Gastrocnemius medialis (tissue), 4 donors: ENCODE results near the gene IGSF9. TPM values are rescaled to one million over a fixed set of nuclear protein-coding genes. Genes with fewer than 3 reads are reported as not detected.
A peak's percentile ranks its signal among the peaks of the same experiment; 100 is the strongest.

Experiments used
- ATAC-seq, 2 donors: fragments of 150-250 bp; one replicate each; pipeline ENCODE4 v1.9.1; 2016
- DNase-seq, 2 donors: peaks; one replicate each; pipeline ENCODE4 v3.0.0-alpha.2; 2019
- H3K27ac ChIP-seq, 4 donors: fragments of 200-600 bp; sonication (generic); 1 replicate in 1 of 4; 2 replicates in 3 of 4; pipeline ENCODE4 v1.5.1; 2016 to 2018; ENCODE audit warnings: mild to moderate bottlenecking in 2 of 4, moderate library complexity in 1 of 4
- H3K27me3 ChIP-seq, 3 donors: fragments of 200-600 bp; sonication (generic) in 2 of 3; 1 replicate in 1 of 3; 2 replicates in 2 of 3; pipeline versions ENCODE4 v1.5.1 to v1.6.0; 2016 to 2019; ENCODE audit warnings: mild to moderate bottlenecking in 1 of 3, moderate library complexity in 1 of 3
- H3K36me3 ChIP-seq, 2 donors: fragments of 200-600 bp; sonication (generic) in 1 of 2; one replicate each; pipeline ENCODE4 v1.5.1; 2017 to 2018
- H3K4me1 ChIP-seq, 2 donors: fragments of 200-600 bp; sonication (generic) in 1 of 2; one replicate each; pipeline ENCODE4 v1.5.1; 2016 to 2017; ENCODE audit warnings: mild to moderate bottlenecking in 2 of 2
- H3K4me3 ChIP-seq, 4 donors: fragments of 200-600 bp; sonication (generic) in 3 of 4; 1 replicate in 1 of 4; 2 replicates in 3 of 4; pipeline ENCODE4 v1.5.1; 2016 to 2019; ENCODE audit warnings: mild to moderate bottlenecking in 2 of 4
- H3K9me3 ChIP-seq, 3 donors: fragments of 200-600 bp; sonication (generic) in 2 of 3; 1 replicate in 1 of 3; 2 replicates in 2 of 3; pipeline ENCODE4 v1.5.1; 2016 to 2019
- POLR2A ChIP-seq, 2 donors: fragments of 450-650 bp; IDR thresholded peaks; one replicate each; pipeline ENCODE4 v1.6.1; 2017; ENCODE audit warnings: antibody characterized with exemption in 2 of 2, mild to moderate bottlenecking in 2 of 2, moderate library complexity in 2 of 2
- in situ Hi-C, 4 donors: fragments of 200-750 bp; cut with MboI; loops; one replicate each; pipeline versions ENCODE4 v1.15.0 to v1.8.0; 2017; ENCODE audit warnings: low sequenced_read_pairs in 4 of 4
- intact Hi-C: fragments of 100-400 bp; cut with DNase I; formaldehyde crosslinking; loops from one replicate; pipeline ENCODE4 v1.15.1; 2023; ENCODE audit warnings: low total_unique reads
- total RNA-seq, 4 donors: library from RNA; depleted of rRNA; stranded (reverse); fragments of >200 nt; gene quantifications; one replicate each; pipeline versions ENCODE4 v1.1.0 to v1.2.3, GENCODE V29; 2016
- TF ChIP-seq, protein P1 (sequence below), 5 experiments: fragments of 450-650 bp in 3 of 5; fragments of 200-600 bp in 2 of 5; sonication (generic) in 2 of 5; IDR thresholded peaks in 4 of 5; conservative IDR thresholded peaks in 1 of 5; 1 replicate in 4 of 5; 2 replicates in 1 of 5; pipeline ENCODE4 v1.5.1; 2016 to 2019; ENCODE audit warnings: antibody characterized with exemption in 5 of 5, mild to moderate bottlenecking in 3 of 5, moderate library complexity in 3 of 5

IGSF9 gene
- total RNA-seq, 4 donors from 2014 or later, result 0.10 to 0.11 TPM; not detected in 2

GRCh38 chr1:159928491-159929050, 16.8 kb downstream of the IGSF9 start:
- intact Hi-C loops, result loop anchor here (10.0 kb wide), 1 partner anchor 74 kb away; no protein-coding TSS in a partner anchor
- H3K4me3 ChIP-seq, result no peak overlapping the region
- H3K27me3 ChIP-seq, result peaks cover 13 to 24% (median 19%) of the 10 kb centered on the region in 3 donors
- DNase-seq (no peak), ATAC-seq (no peak)
- H3K9me3 ChIP-seq, result no peaks in the 10 kb centered on the region
- H3K36me3 ChIP-seq, result no peaks in the 10 kb centered on the region
- TF ChIP-seq, protein P1, sequence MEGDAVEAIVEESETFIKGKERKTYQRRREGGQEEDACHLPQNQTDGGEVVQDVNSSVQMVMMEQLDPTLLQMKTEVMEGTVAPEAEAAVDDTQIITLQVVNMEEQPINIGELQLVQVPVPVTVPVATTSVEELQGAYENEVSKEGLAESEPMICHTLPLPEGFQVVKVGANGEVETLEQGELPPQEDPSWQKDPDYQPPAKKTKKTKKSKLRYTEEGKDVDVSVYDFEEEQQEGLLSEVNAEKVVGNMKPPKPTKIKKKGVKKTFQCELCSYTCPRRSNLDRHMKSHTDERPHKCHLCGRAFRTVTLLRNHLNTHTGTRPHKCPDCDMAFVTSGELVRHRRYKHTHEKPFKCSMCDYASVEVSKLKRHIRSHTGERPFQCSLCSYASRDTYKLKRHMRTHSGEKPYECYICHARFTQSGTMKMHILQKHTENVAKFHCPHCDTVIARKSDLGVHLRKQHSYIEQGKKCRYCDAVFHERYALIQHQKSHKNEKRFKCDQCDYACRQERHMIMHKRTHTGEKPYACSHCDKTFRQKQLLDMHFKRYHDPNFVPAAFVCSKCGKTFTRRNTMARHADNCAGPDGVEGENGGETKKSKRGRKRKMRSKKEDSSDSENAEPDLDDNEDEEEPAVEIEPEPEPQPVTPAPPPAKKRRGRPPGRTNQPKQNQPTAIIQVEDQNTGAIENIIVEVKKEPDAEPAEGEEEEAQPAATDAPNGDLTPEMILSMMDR (IDR thresholded peaks at IDR 0.05 in 4 of 5, conservative IDR thresholded peaks at IDR 0.05 in 1 of 5), result no peak
- no peak for TF ChIP-seq POLR2A (IDR thresholded peaks at IDR 0.05)
- no peak overlapping the region for H3K27ac ChIP-seq
- peaks cover 0 to 3% of the 10 kb centered on the region in 2 donors for H3K4me1 ChIP-seq
- in situ Hi-C loops, result no loop called here

DNA sequence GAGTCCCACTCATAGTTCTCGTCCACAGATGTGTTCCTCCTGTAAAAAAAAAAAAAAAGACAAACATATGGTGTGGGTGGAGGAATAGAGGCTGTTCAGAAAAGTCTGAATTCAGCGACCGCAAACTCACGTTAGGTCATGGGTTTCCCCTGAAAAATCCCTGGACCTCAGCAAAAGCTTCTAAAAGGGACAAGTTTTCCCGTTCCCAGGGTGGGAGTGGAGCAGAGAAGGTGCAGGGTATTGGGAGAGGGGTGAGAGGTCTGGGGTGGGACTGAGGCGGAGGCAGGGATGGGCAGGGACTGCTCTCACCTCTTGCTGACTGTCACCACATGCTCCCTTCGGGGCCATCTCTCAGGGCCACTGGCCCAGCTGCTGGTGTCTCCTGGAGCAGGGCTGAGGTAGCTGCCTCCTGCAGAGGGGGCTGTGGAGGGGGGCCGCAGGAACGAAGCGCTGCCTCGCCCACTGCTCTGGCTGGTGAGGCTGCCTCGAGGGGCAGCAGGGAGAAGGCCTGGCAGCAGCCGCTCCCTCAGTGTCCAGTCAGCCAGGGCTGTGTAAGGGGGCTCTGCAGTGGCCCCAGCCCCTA, 17.5 kb downstream of the IGSF9 start:
- DNase-seq, result no peak
- in situ Hi-C loops (no loop called here), intact Hi-C loops (loop anchor here (10.0 kb wide), 1 partner anchor 73 kb away; no protein-coding TSS in a partner anchor)
- Histone ChIP-seq H3K4me1 (peaks cover 0 to 3% of the 10 kb centered on the region in 2 donors), H3K4me3 (no peak overlapping the region), H3K36me3 (no peaks in the 10 kb centered on the region), H3K27me3 (peaks cover 16 to 24% (median 19%) of the 10 kb centered on the region in 3 donors), H3K27ac (no peak overlapping the region), H3K9me3 (no peaks in the 10 kb centered on the region)
- no peak for ATAC-seq
- TF ChIP-seq POLR2A (IDR thresholded peaks at IDR 0.05), result no peak
- TF ChIP-seq, protein P1 (IDR thresholded peaks at IDR 0.05 in 4 of 5, conservative IDR thresholded peaks at IDR 0.05 in 1 of 5), result no peak

DNA sequence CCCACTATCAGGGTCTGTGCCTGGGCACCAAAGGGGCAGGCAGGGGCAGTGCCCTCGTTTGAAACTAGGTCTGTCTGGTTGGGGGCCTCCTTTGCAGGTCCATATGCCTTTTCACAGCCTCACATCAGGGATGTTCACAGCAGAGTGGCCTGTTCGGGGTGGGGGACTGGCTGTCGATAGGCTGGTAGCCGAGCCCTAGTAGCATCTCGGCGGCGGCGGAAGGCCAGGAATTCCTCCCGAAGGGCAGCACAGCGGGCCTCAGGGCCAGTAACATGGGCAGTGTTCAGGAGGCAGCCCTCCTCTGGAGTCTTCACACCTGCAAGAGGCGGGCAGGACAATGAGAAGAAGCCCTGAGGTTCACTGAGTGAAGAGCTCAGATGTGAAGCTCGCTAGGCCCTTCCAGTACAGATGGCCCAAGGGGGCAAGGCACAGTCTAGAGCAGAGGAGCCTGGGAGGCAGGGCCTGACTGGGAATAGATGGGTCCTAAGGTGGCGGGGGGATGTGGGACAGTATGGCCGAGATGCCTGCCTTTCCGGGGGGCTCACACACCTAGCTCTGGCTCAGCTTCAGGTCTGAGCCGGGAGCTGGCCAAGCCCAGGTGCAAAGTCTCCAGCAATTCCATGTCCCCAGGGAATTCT, 18.1 kb downstream of the IGSF9 start:
- Histone ChIP-seq H3K9me3 (no peaks in the 10 kb centered on the region), H3K27ac (no peak overlapping the region), H3K4me1 (peaks cover 0 to 5% of the 10 kb centered on the region in 2 donors), H3K27me3 (peaks cover 16 to 24% (median 19%) of the 10 kb centered on the region in 3 donors), H3K4me3 (no peak overlapping the region), H3K36me3 (no peaks in the 10 kb centered on the region)
- in situ Hi-C loops (no loop called here), intact Hi-C loops (loop anchor here (10.0 kb wide), 1 partner anchor 73 kb away; no protein-coding TSS in a partner anchor)
- ATAC-seq (no peak), DNase-seq (no peak)
- TF ChIP-seq, protein P1 (IDR thresholded peaks at IDR 0.05 in 4 of 5, conservative IDR thresholded peaks at IDR 0.05 in 1 of 5), result no peak
- TF ChIP-seq POLR2A (IDR thresholded peaks at IDR 0.05), result no peak

DNA sequence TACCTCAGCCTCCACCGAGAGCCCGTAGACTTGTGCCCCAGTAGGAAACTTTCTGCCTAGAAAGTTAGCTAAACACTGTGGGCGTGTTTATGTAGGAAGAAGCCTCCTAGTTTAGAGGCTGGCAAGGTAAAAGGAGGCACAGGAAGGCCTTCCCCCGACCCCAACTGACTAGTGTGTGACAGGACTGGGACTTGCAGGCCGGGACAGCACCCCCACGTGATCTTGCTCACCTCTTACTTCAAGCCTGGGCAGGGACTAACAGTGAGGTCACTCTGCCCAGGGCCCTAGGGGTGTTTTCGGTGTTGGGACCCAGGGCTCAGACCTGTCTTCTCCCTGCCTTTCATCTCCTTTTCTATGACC, 19.7 kb downstream of the IGSF9 start:
- intact Hi-C loops (loop anchor here (10.0 kb wide), 1 partner anchor 71 kb away; no protein-coding TSS in a partner anchor), in situ Hi-C loops (no loop called here)
- peak overlapping the region; percentile 74 to 77 (median 76) for H3K4me3 ChIP-seq
- no peak for DNase-seq
- TF ChIP-seq, protein P1 (IDR thresholded peaks at IDR 0.05 in 4 of 5, conservative IDR thresholded peaks at IDR 0.05 in 1 of 5), result no peak
- peak in 1 of 2 donors; percentile 39 for TF ChIP-seq POLR2A (IDR thresholded peaks at IDR 0.05)
- H3K27ac ChIP-seq, result peak overlapping the region; percentile 84 to 94 (median 91)
- no peak for ATAC-seq
- peaks cover 11 to 12% of the 10 kb centered on the region in 2 donors for H3K4me1 ChIP-seq
- no peaks in the 10 kb centered on the region for H3K36me3 ChIP-seq
- no peaks in the 10 kb centered on the region for H3K9me3 ChIP-seq
- H3K27me3 ChIP-seq, result peaks cover 16 to 24% (median 19%) of the 10 kb centered on the region in 3 donors
